GM12864 (cell line): ENCODE results near the gene SRM.
"Not testable (repeated sequence)": the region's sequence is repeated elsewhere in the genome, so short reads cannot be mapped to it uniquely, and the experiment has no call there.

Source experiments
- DNase-seq: peaks from one replicate; pipeline ENCODE4 v3.0.0-alpha.2; 2011; ENCODE audit warnings: low read depth
- H3K4me3 ChIP-seq: 2 replicates; pipeline ENCODE4 v1.5.1; 2011; ENCODE audit warnings: mild to moderate bottlenecking, low read depth, low read length, control low read depth
- TF ChIP-seq, protein P1 (sequence below): IDR thresholded peaks from 2 replicates; pipeline ENCODE4 v1.5.1; 2011; ENCODE audit warnings: low read depth, mild to moderate bottlenecking, moderate library complexity, low read length, control low read depth, inconsistent platforms; ENCODE audit errors: missing control alignments

Gene SRM

DNA sequence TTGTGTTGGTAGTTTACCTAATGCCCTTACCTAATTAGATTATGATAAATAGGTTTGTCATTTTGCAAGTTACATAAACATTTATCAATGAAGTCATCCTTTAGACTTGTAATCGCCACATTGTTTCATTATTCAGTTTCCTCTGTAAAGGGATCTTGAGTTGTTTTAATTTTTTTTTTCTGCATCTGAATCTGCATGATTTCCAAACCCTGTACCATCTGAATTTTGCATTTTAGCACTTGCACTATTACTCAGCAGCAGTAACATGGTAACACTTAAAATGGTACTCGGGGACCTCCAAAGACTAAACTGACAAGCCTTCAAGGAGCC lies 35.0 kb downstream of the SRM start:
- TF ChIP-seq, protein P1, sequence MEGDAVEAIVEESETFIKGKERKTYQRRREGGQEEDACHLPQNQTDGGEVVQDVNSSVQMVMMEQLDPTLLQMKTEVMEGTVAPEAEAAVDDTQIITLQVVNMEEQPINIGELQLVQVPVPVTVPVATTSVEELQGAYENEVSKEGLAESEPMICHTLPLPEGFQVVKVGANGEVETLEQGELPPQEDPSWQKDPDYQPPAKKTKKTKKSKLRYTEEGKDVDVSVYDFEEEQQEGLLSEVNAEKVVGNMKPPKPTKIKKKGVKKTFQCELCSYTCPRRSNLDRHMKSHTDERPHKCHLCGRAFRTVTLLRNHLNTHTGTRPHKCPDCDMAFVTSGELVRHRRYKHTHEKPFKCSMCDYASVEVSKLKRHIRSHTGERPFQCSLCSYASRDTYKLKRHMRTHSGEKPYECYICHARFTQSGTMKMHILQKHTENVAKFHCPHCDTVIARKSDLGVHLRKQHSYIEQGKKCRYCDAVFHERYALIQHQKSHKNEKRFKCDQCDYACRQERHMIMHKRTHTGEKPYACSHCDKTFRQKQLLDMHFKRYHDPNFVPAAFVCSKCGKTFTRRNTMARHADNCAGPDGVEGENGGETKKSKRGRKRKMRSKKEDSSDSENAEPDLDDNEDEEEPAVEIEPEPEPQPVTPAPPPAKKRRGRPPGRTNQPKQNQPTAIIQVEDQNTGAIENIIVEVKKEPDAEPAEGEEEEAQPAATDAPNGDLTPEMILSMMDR = no peak
- no peak overlapping the region for H3K4me3 ChIP-seq
- DNase-seq = no peak

- DNase-seq = no peak
- no peak overlapping the region for H3K4me3 ChIP-seq
- TF ChIP-seq, protein P1 = no peak
These were observed 35.5 kb downstream of the SRM start for GRCh38 chr1:11024154-11024873.

DNA sequence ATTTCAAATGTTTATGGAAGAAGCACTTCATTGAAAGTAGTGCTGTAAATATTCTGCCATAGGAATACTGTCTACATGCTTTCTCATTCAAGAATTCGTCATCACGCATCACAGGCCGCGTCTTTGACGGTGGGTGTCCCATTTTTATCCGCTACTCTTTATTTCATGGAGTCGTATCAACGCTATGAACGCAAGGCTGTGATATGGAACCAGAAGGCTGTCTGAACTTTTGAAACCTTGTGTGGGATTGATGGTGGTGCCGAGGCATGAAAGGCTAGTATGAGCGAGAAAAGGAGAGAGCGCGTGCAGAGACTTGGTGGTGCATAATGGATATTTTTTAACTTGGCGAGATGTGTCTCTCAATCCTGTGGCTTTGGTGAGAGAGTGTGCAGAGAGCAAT lies 36.6 kb downstream of the SRM start:
- TF ChIP-seq, protein P1 = no peak
- DNase-seq = no peak
- H3K4me3 ChIP-seq = no peak overlapping the region

DNA sequence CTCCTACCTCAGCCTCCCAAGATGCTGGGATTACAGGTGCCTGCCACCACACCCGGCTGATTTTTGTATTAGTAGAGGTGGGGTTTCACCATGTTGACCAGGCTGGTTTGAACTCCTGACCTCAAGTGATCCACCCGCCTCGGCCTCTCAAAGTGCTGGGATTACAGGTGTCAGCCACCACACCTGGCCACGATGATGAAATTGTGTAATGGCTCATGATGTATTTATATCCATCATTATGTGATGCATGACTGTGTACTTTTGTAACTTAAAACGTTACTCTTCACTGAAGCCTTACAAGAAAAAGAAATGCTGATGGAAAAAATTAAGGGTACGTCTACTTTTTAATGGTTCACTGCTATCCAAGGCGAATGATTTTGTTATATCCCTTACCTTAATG lies 39.8 kb downstream of the SRM start:
- TF ChIP-seq, protein P1 = no peak
- no peak overlapping the region for H3K4me3 ChIP-seq
- no peak for DNase-seq

- not testable (repeated sequence) for H3K4me3 ChIP-seq, DNase-seq
These were observed 40.5 kb downstream of the SRM start for GRCh38 chr1:11019358-11019757.

GRCh38 chr1:11013160-11013531 lies 46.7 kb downstream of the SRM start:
- no peak for DNase-seq
- TF ChIP-seq, protein P1 = no peak
- H3K4me3 ChIP-seq = peak overlapping the region; percentile 90

DNA sequence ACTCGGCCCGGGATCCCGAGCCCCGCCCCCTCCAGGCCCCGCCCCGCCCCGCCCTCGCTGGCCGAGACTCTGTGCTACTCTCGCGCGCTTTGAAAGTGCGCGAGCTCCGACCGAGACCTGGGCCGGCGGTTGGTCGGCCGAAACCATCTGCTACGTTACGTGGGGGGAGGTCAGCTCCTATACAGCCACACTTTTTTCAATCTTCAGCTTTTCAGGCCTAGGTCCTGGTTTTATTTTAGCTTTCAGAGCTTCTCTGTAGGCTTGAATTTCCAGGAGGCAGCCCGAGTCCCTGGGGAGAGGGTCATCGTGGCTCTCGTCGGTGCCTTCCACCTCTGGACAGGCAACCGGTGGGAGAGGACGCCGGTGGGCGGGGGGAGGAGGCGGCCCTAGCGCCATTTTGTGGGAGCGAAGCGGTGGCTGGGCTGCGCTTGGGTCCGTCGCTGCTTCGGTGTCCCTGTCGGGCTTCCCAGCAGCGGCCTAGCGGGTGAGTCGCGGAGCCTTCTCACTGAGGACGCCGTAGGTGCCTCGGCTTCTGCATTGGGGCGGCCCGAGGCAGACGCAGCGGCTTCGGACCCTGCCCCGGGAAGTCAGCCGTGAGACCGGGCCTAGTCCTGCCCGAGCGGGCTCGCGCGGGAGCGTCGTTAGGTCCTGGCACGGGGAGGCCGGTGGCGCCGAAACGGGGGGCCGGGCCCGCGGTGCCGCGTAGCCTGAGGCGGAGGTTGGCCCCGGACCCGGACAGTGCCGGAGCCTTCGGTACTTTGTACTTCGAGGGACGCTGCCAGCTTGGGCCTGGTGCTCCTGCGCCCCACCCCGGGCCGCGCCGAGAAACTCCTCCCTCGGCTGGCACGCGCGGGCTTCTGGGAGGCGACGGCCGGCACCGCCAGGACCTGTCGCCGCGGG lies 47.3 kb downstream of the SRM start, which contains the start of gene TARDBP:
Gene TARDBP (plus strand): TSS at position 395 of the 900 bp plus-strand sequence. CDS start 1,074 bp downstream, outside the sequence.
- DNase-seq = peak; percentile 61
- H3K4me3 ChIP-seq = peak within 1 kb of the TSS; percentile 90
- TF ChIP-seq, protein P1 = no peak
